ENCODE data around the gene ASNSD1.

ASNSD1 gene

GRCh38 chr2:189661148-189661956, at the start of gene ASNSD1:
ASNSD1 (plus strand) TSS chr2:189661459; CDS start chr2:189666133, 4,674 bp downstream.
- peak; percentile 94 for DNase-seq (ENCODE audit: low read depth, low spot score)
- H3K4me3 ChIP-seq (ENCODE audit: low read length) = peak within 1 kb of the TSS; percentile 92
- H3K27ac ChIP-seq (ENCODE audit: low read length) = no peak within 1 kb of the TSS
- H3K4me1 ChIP-seq (ENCODE audit: control insufficient read depth, insufficient read depth, low read length) = no peaks in the 10 kb centered on the region
- no CpG with 5 or more reads among the region's 46 CpGs for WGBS (ENCODE audit: insufficient coverage, insufficient read length)
- no peaks in the 10 kb centered on the region for H3K36me3 ChIP-seq (ENCODE audit: control insufficient read depth, insufficient read depth, low read length)
- H3K27me3 ChIP-seq (ENCODE audit: control insufficient read depth, insufficient read depth, low read length) = no peaks in the 10 kb centered on the region
- H3K9me3 ChIP-seq (ENCODE audit: control insufficient read depth, insufficient read depth, low read length) = no peaks in the 10 kb centered on the region

GRCh38 chr2:189613077-189613636, 48.1 kb upstream of the ASNSD1 start:
- no peaks in the 10 kb centered on the region for H3K36me3 ChIP-seq (ENCODE audit: control insufficient read depth, insufficient read depth, low read length)
- no peak overlapping the region for H3K4me3 ChIP-seq (ENCODE audit: low read length)
- no peak for DNase-seq (ENCODE audit: low read depth, low spot score)
- H3K27ac ChIP-seq (ENCODE audit: low read length) = no peak overlapping the region
- no peaks in the 10 kb centered on the region for H3K4me1 ChIP-seq (ENCODE audit: control insufficient read depth, insufficient read depth, low read length)
- H3K27me3 ChIP-seq (ENCODE audit: control insufficient read depth, insufficient read depth, low read length) = no peaks in the 10 kb centered on the region
- no CpG with 5 or more reads among the region's 6 CpGs for WGBS (ENCODE audit: insufficient coverage, insufficient read length)
- H3K9me3 ChIP-seq (ENCODE audit: control insufficient read depth, insufficient read depth, low read length) = no peaks in the 10 kb centered on the region

- no peak overlapping the region for H3K27ac ChIP-seq (ENCODE audit: low read length)
- DNase-seq (ENCODE audit: low read depth, low spot score) = no peak
- no peaks in the 10 kb centered on the region for H3K9me3 ChIP-seq (ENCODE audit: control insufficient read depth, insufficient read depth, low read length)
- no peaks in the 10 kb centered on the region for H3K4me1 ChIP-seq (ENCODE audit: control insufficient read depth, insufficient read depth, low read length)
- WGBS (ENCODE audit: insufficient coverage, insufficient read length) = no CpG with 5 or more reads among the region's 2 CpGs
- no peaks in the 10 kb centered on the region for H3K27me3 ChIP-seq (ENCODE audit: control insufficient read depth, insufficient read depth, low read length)
- no peak overlapping the region for H3K4me3 ChIP-seq (ENCODE audit: low read length)
- no peaks in the 10 kb centered on the region for H3K36me3 ChIP-seq (ENCODE audit: control insufficient read depth, insufficient read depth, low read length)
Measured at GRCh38 chr2:189613650-189614420, 47.4 kb upstream of the ASNSD1 start.

GRCh38 chr2:189614585-189614984, 46.7 kb upstream of the ASNSD1 start:
- no CpG with 5 or more reads among the region's 4 CpGs for WGBS (ENCODE audit: insufficient coverage, insufficient read length)
- H3K4me1 ChIP-seq (ENCODE audit: control insufficient read depth, insufficient read depth, low read length) = no peaks in the 10 kb centered on the region
- no peak overlapping the region for H3K27ac ChIP-seq (ENCODE audit: low read length)

GRCh38 chr2:189618197-189618596, 43.1 kb upstream of the ASNSD1 start:
- Histone ChIP-seq H3K36me3 (ENCODE audit: control insufficient read depth, insufficient read depth, low read length) (no peaks in the 10 kb centered on the region), H3K27me3 (ENCODE audit: control insufficient read depth, insufficient read depth, low read length) (no peaks in the 10 kb centered on the region), H3K9me3 (ENCODE audit: control insufficient read depth, insufficient read depth, low read length) (no peaks in the 10 kb centered on the region), H3K27ac (ENCODE audit: low read length) (no peak overlapping the region), H3K4me3 (ENCODE audit: low read length) (no peak overlapping the region), H3K4me1 (ENCODE audit: control insufficient read depth, insufficient read depth, low read length) (no peaks in the 10 kb centered on the region)
- no CpG with 5 or more reads among the region's 1 CpG for WGBS (ENCODE audit: insufficient coverage, insufficient read length)
- DNase-seq (ENCODE audit: low read depth, low spot score) = no peak

More at GRCh38 chr2:189614585-189614984, 46.7 kb upstream of the ASNSD1 start:
- Histone ChIP-seq H3K4me3 (ENCODE audit: low read length) (no peak overlapping the region), H3K36me3 (ENCODE audit: control insufficient read depth, insufficient read depth, low read length) (no peaks in the 10 kb centered on the region), H3K27me3 (ENCODE audit: control insufficient read depth, insufficient read depth, low read length) (no peaks in the 10 kb centered on the region), H3K9me3 (ENCODE audit: control insufficient read depth, insufficient read depth, low read length) (no peaks in the 10 kb centered on the region)
- no peak for DNase-seq (ENCODE audit: low read depth, low spot score)

- DNase-seq (ENCODE audit: low read depth, low spot score) = no peak
- H3K4me3 ChIP-seq (ENCODE audit: low read length) = no peak overlapping the region
Measured at GRCh38 chr2:189621781-189622180, 39.5 kb upstream of the ASNSD1 start.

GRCh38 chr2:189623049-189623448, 38.2 kb upstream of the ASNSD1 start:
- no peak for DNase-seq (ENCODE audit: low read depth, low spot score)
- H3K27me3 ChIP-seq (ENCODE audit: control insufficient read depth, insufficient read depth, low read length) = no peaks in the 10 kb centered on the region
- no peaks in the 10 kb centered on the region for H3K36me3 ChIP-seq (ENCODE audit: control insufficient read depth, insufficient read depth, low read length)
- WGBS (ENCODE audit: insufficient coverage, insufficient read length) = no CpG with 5 or more reads among the region's 1 CpG
- H3K4me1 ChIP-seq (ENCODE audit: control insufficient read depth, insufficient read depth, low read length) = peaks cover 2% of the 10 kb centered on the region
- H3K4me3 ChIP-seq (ENCODE audit: low read length) = no peak overlapping the region
- H3K27ac ChIP-seq (ENCODE audit: low read length) = no peak overlapping the region
- no peaks in the 10 kb centered on the region for H3K9me3 ChIP-seq (ENCODE audit: control insufficient read depth, insufficient read depth, low read length)

More at GRCh38 chr2:189621781-189622180, 39.5 kb upstream of the ASNSD1 start:
- Histone ChIP-seq H3K27ac (ENCODE audit: low read length) (no peak overlapping the region), H3K4me1 (ENCODE audit: control insufficient read depth, insufficient read depth, low read length) (peaks cover 2% of the 10 kb centered on the region), H3K27me3 (ENCODE audit: control insufficient read depth, insufficient read depth, low read length) (no peaks in the 10 kb centered on the region), H3K36me3 (ENCODE audit: control insufficient read depth, insufficient read depth, low read length) (no peaks in the 10 kb centered on the region), H3K9me3 (ENCODE audit: control insufficient read depth, insufficient read depth, low read length) (no peaks in the 10 kb centered on the region)

GRCh38 chr2:189624648-189625355, 36.5 kb upstream of the ASNSD1 start:
- WGBS (ENCODE audit: insufficient coverage, insufficient read length) = no CpG with 5 or more reads among the region's 3 CpGs
- DNase-seq (ENCODE audit: low read depth, low spot score) = no peak

GRCh38 chr2:189625636-189626035, 35.6 kb upstream of the ASNSD1 start:
- no peak for DNase-seq (ENCODE audit: low read depth, low spot score)
- no peaks in the 10 kb centered on the region for H3K27me3 ChIP-seq (ENCODE audit: control insufficient read depth, insufficient read depth, low read length)
- H3K9me3 ChIP-seq (ENCODE audit: control insufficient read depth, insufficient read depth, low read length) = no peaks in the 10 kb centered on the region
- H3K36me3 ChIP-seq (ENCODE audit: control insufficient read depth, insufficient read depth, low read length) = no peaks in the 10 kb centered on the region
- peaks cover 2% of the 10 kb centered on the region for H3K4me1 ChIP-seq (ENCODE audit: control insufficient read depth, insufficient read depth, low read length)
- H3K4me3 ChIP-seq (ENCODE audit: low read length) = no peak overlapping the region
- no CpG with 5 or more reads among the region's 2 CpGs for WGBS (ENCODE audit: insufficient coverage, insufficient read length)
- H3K27ac ChIP-seq (ENCODE audit: low read length) = no peak overlapping the region

More at GRCh38 chr2:189624648-189625355, 36.5 kb upstream of the ASNSD1 start:
- H3K27me3 ChIP-seq (ENCODE audit: control insufficient read depth, insufficient read depth, low read length) = no peaks in the 10 kb centered on the region
- H3K4me1 ChIP-seq (ENCODE audit: control insufficient read depth, insufficient read depth, low read length) = peaks cover 2% of the 10 kb centered on the region
- no peaks in the 10 kb centered on the region for H3K9me3 ChIP-seq (ENCODE audit: control insufficient read depth, insufficient read depth, low read length)
- H3K36me3 ChIP-seq (ENCODE audit: control insufficient read depth, insufficient read depth, low read length) = no peaks in the 10 kb centered on the region
- no peak overlapping the region for H3K4me3 ChIP-seq (ENCODE audit: low read length)
- H3K27ac ChIP-seq (ENCODE audit: low read length) = no peak overlapping the region

- Histone ChIP-seq H3K9me3 (ENCODE audit: control insufficient read depth, insufficient read depth, low read length) (no peaks in the 10 kb centered on the region), H3K4me3 (ENCODE audit: low read length) (no peak overlapping the region), H3K27ac (ENCODE audit: low read length) (no peak overlapping the region), H3K36me3 (ENCODE audit: control insufficient read depth, insufficient read depth, low read length) (no peaks in the 10 kb centered on the region), H3K4me1 (ENCODE audit: control insufficient read depth, insufficient read depth, low read length) (peaks cover 2% of the 10 kb centered on the region), H3K27me3 (ENCODE audit: control insufficient read depth, insufficient read depth, low read length) (no peaks in the 10 kb centered on the region)
- no CpG with 5 or more reads among the region's 1 CpG for WGBS (ENCODE audit: insufficient coverage, insufficient read length)
- no peak for DNase-seq (ENCODE audit: low read depth, low spot score)
Measured at GRCh38 chr2:189627789-189628188, 33.5 kb upstream of the ASNSD1 start.

All from iPS DF 6.9 (cell line).